H1 (cell line): ENCODE results near the gene MDFIC. TPM values are rescaled to one million over a fixed set of nuclear protein-coding genes. Genes with fewer than 3 reads are reported as not detected.

ENCODE experiments used
- CTCF ChIA-PET: fragments of 300-600 bp; sonication (Branson Sonifier 250); formaldehyde crosslinking; loops from one replicate; lab custom pipeline; 2021; ENCODE audit not compliant: partially characterized antibody; lab: Charles Lee
- POLR2A ChIA-PET: fragments of 300-600 bp; sonication (Branson Sonifier 250); formaldehyde crosslinking; loops from one replicate; lab custom pipeline; 2021; ENCODE audit warnings: inconsistent platforms; ENCODE audit not compliant: partially characterized antibody; lab: Charles Lee
- DNase-seq, 2 experiments: peaks; one replicate each; pipeline versions ENCODE4 v3.0.0 to v3.0.0-alpha.2; 2010 to 2022; ENCODE audit warnings: low spot score in 2 of 2, low read depth in 1 of 2, mixed read lengths in 1 of 2
- FAIRE-seq: peaks from 2 replicates; lab custom pipeline; 2011; peaks lifted over from hg19 to GRCh38; lab: Jason Lieb, UNC
- H2AFZ ChIP-seq: 2 replicates; pipeline ENCODE4 v1.8.1; 2012; ENCODE audit warnings: low read length, inconsistent platforms
- H2AK5ac ChIP-seq: 2 replicates; pipeline ENCODE4 v1.6.1; 2013; ENCODE audit warnings: low read depth, low read length
- H2BK120ac ChIP-seq: replicated peaks from 2 replicates; pipeline ENCODE3; 2013; ENCODE audit warnings: low read depth, low read length, inconsistent platforms
- H2BK12ac ChIP-seq: 2 replicates; pipeline ENCODE4 v1.6.1; 2013; ENCODE audit warnings: low read depth, low read length
- H2BK15ac ChIP-seq: 2 replicates; pipeline ENCODE4 v1.6.1; 2013; ENCODE audit warnings: low read length
- H2BK20ac ChIP-seq: 2 replicates; pipeline ENCODE4 v1.6.1; 2013; ENCODE audit warnings: low read length
- H2BK5ac ChIP-seq: 2 replicates; pipeline ENCODE4 v1.6.1; 2013; ENCODE audit warnings: low read depth, low read length
- H3K14ac ChIP-seq: 2 replicates; pipeline ENCODE4 v1.6.1; 2013; ENCODE audit warnings: inconsistent platforms; ENCODE audit not compliant: insufficient read length
- H3K18ac ChIP-seq: 2 replicates; pipeline ENCODE4 v1.6.1; 2013; ENCODE audit warnings: low read length; ENCODE audit errors: extremely low read depth
- H3K23ac ChIP-seq: 2 replicates; pipeline ENCODE4 v1.6.1; 2013; ENCODE audit warnings: inconsistent platforms; ENCODE audit not compliant: insufficient read length
- H3K23me2 ChIP-seq: 2 replicates; pipeline ENCODE4 v1.6.1; 2013; ENCODE audit warnings: low read depth, low read length
- H3K27ac ChIP-seq: 2 replicates; pipeline ENCODE4 v1.6.1; 2011; ENCODE audit warnings: low read depth, low read length, inconsistent platforms
- H3K27me3 ChIP-seq, 4 experiments: replicated peaks in 1 of 4; 1 replicate in 1 of 4; 2 replicates in 3 of 4; pipeline versions ENCODE4 v1.6.1 to v1.8.1; 2011 to 2013; ENCODE audit warnings: low read length in 3 of 4, mild to moderate bottlenecking in 3 of 4, inconsistent platforms in 2 of 4, mixed read lengths in 2 of 4, moderate library complexity in 1 of 4; ENCODE audit not compliant: control insufficient read depth in 3 of 4, insufficient read depth in 3 of 4; ENCODE audit errors: extremely low read depth in 1 of 4
- H3K36me3 ChIP-seq, 4 experiments: 2 replicates each; pipeline versions ENCODE4 v1.6.1 to v1.8.1; 2011 to 2013; ENCODE audit warnings: mild to moderate bottlenecking in 4 of 4, low read length in 3 of 4, moderate library complexity in 2 of 4, control low read depth in 1 of 4, inconsistent platforms in 1 of 4; ENCODE audit not compliant: insufficient read depth in 4 of 4, control insufficient read depth in 2 of 4
- H3K4ac ChIP-seq: replicated peaks from 2 replicates; pipeline ENCODE3; 2013; ENCODE audit warnings: low read length, low read depth, mixed read lengths, inconsistent platforms; ENCODE audit not compliant: insufficient read length
- H3K4me1 ChIP-seq, 4 experiments: replicated peaks in 1 of 4; 1 replicate in 1 of 4; 2 replicates in 3 of 4; pipeline versions ENCODE4 v1.6.1 to v1.8.1; 2011 to 2013; ENCODE audit warnings: low read length in 3 of 4, inconsistent platforms in 2 of 4, mixed read lengths in 1 of 4; ENCODE audit not compliant: insufficient read depth in 4 of 4, control insufficient read depth in 3 of 4
- H3K4me2 ChIP-seq, 2 experiments: 2 replicates each; pipeline versions ENCODE4 v1.6.1 to v1.8.1; 2011 to 2013; ENCODE audit warnings: low read depth in 2 of 2, low read length in 2 of 2, control low read depth in 1 of 2, inconsistent platforms in 1 of 2, mild to moderate bottlenecking in 1 of 2; ENCODE audit not compliant: insufficient read depth in 1 of 2
- H3K4me3 ChIP-seq, 4 experiments: fragments of 200-600, 300-600 bp in 1 of 4; sonication (generic), shearing (Covaris generic), sonication (Bioruptor Twin) in 1 of 4; 2 replicates each; pipeline versions ENCODE4 v1.5.1 to v1.8.1; 2011 to 2016; ENCODE audit warnings: low read length in 4 of 4, low read depth in 3 of 4, control low read depth in 2 of 4, inconsistent platforms in 2 of 4, mild to moderate bottlenecking in 2 of 4, mixed read lengths in 1 of 4, moderate library complexity in 1 of 4; ENCODE audit not compliant: insufficient read depth in 2 of 4; ENCODE audit errors: extremely low read depth in 1 of 4
- H3K56ac ChIP-seq: replicated peaks from 2 replicates; pipeline ENCODE3; 2013; ENCODE audit warnings: low read depth, mild to moderate bottlenecking, mixed read lengths, low read length, inconsistent platforms; ENCODE audit not compliant: insufficient read length
- H3K79me1 ChIP-seq: 2 replicates; pipeline ENCODE4 v1.6.1; 2013; ENCODE audit warnings: low read depth, low read length, control low read depth
- H3K79me2 ChIP-seq, 2 experiments: 2 replicates each; pipeline versions ENCODE4 v1.6.1 to v1.8.1; 2012 to 2013; ENCODE audit warnings: low read length in 2 of 2, mild to moderate bottlenecking in 2 of 2, inconsistent platforms in 1 of 2; ENCODE audit not compliant: insufficient read depth in 2 of 2, control insufficient read depth in 1 of 2
- H3K9ac ChIP-seq, 4 experiments: replicated peaks in 1 of 4; 1 replicate in 1 of 4; 2 replicates in 3 of 4; pipeline versions ENCODE4 v1.6.1 to v1.8.1; 2011 to 2013; ENCODE audit warnings: low read depth in 3 of 4, low read length in 3 of 4, control low read depth in 2 of 4, mild to moderate bottlenecking in 2 of 4, moderate library complexity in 2 of 4, inconsistent platforms in 1 of 4; ENCODE audit errors: extremely low read depth in 1 of 4
- H3K9me3 ChIP-seq, 2 experiments: 2 replicates each; pipeline versions ENCODE4 v1.6.1 to v1.8.1; 2012 to 2013; ENCODE audit warnings: mild to moderate bottlenecking in 2 of 2, moderate library complexity in 2 of 2, control low read depth in 1 of 2, inconsistent platforms in 1 of 2, low read depth in 1 of 2, low read length in 1 of 2, mixed read lengths in 1 of 2; ENCODE audit not compliant: insufficient read depth in 2 of 2
- H4K20me1 ChIP-seq, 2 experiments: replicated peaks in 1 of 2; 2 replicates each; pipeline versions ENCODE3 to v1.8.1; 2011 to 2013; ENCODE audit warnings: inconsistent platforms in 2 of 2, low read length in 2 of 2, mild to moderate bottlenecking in 1 of 2; ENCODE audit not compliant: insufficient read depth in 2 of 2, control insufficient read depth in 1 of 2
- H4K5ac ChIP-seq: 2 replicates; pipeline ENCODE4 v1.6.1; 2013; ENCODE audit warnings: low read length, low read depth, mixed read lengths, inconsistent platforms; ENCODE audit not compliant: insufficient read length
- H4K8ac ChIP-seq: 2 replicates; pipeline ENCODE4 v1.8.0; 2013; ENCODE audit warnings: mild to moderate bottlenecking, moderate library complexity, low read length, inconsistent platforms; ENCODE audit not compliant: insufficient read depth; ENCODE audit errors: extremely low read depth
- H4K91ac ChIP-seq: replicated peaks from 2 replicates; pipeline ENCODE3; 2013; ENCODE audit warnings: low read length, mixed read lengths, inconsistent platforms; ENCODE audit not compliant: insufficient read length
- CHD2 ChIP-seq: IDR thresholded peaks from 2 replicates; pipeline ENCODE4 v1.6.1; 2012; ENCODE audit warnings: low read length, improper control_type of control experiment
- EP300 ChIP-seq, 2 experiments: IDR thresholded peaks; 1 replicate in 1 of 2; 2 replicates in 1 of 2; pipeline ENCODE4 v1.6.1; 2011 to 2012; ENCODE audit warnings: low read depth in 2 of 2, low read length in 2 of 2, mild to moderate bottlenecking in 2 of 2, borderline replicate concordance in 1 of 2, inconsistent platforms in 1 of 2, moderate library complexity in 1 of 2
- FOSL1 ChIP-seq: IDR thresholded peaks from 2 replicates; pipeline ENCODE4 v1.6.1; 2011; ENCODE audit warnings: mild to moderate bottlenecking, low read depth, low read length, moderate library complexity; ENCODE audit not compliant: insufficient read depth
- HDAC2 ChIP-seq, 2 experiments: fragments of 300-600 bp in 1 of 2; sonication (generic) in 1 of 2; IDR thresholded peaks; 2 replicates each; pipeline ENCODE4 v1.6.1; 2011 to 2012; ENCODE audit warnings: low read depth in 2 of 2, low read length in 2 of 2, mild to moderate bottlenecking in 2 of 2, moderate library complexity in 2 of 2, borderline replicate concordance in 1 of 2, inconsistent platforms in 1 of 2
- HDAC6 ChIP-seq: IDR thresholded peaks from one replicate; pipeline ENCODE4 v1.7.1; 2012; ENCODE audit warnings: low read depth, mild to moderate bottlenecking, inconsistent platforms, low read length, moderate library complexity
- KDM1A ChIP-seq: fragments of 200-600, 300-600 bp; sonication (generic); IDR thresholded peaks from 2 replicates; pipeline ENCODE4 v1.7.1; 2016; ENCODE audit warnings: mild to moderate bottlenecking, low read length, borderline replicate concordance
- KDM4A ChIP-seq: IDR thresholded peaks from one replicate; pipeline ENCODE4 v1.7.1; 2012; ENCODE audit warnings: low read depth, mild to moderate bottlenecking, moderate library complexity, low read length, inconsistent platforms; ENCODE audit not compliant: severe bottlenecking
- POLR2AphosphoS5 ChIP-seq: IDR thresholded peaks from 2 replicates; pipeline ENCODE4 v1.6.1; 2011; ENCODE audit warnings: low read depth, low read length
- RXRA ChIP-seq: IDR thresholded peaks from 2 replicates; pipeline ENCODE4 v1.6.1; 2011; ENCODE audit warnings: low read depth, mild to moderate bottlenecking, low read length, moderate library complexity; ENCODE audit not compliant: insufficient read depth
- YY1 ChIP-seq: IDR thresholded peaks from 2 replicates; pipeline ENCODE4 v1.6.1; 2011; ENCODE audit warnings: low read depth, mild to moderate bottlenecking, low read length
- WGBS, 2 experiments: shearing (Covaris generic) in 1 of 2; methylation state at CpG; one replicate each; pipeline versions ENCODE4 v1.1.6 to v1.1.7; 2013 to 2015; ENCODE audit warnings: low lambda C conversion rate in 2 of 2, mixed read lengths in 2 of 2, inconsistent platforms in 1 of 2, low coverage in 1 of 2, missing lambda C conversion rate in 1 of 2; ENCODE audit not compliant: insufficient replicate concordance in 2 of 2, insufficient coverage in 1 of 2, insufficient read length in 1 of 2; ENCODE audit errors: extremely low coverage in 1 of 2, missing lambda C conversion rate in 1 of 2; 5-methylcytosine and 5-hydroxymethylcytosine counted together
- polyA plus RNA-seq, 7 experiments: library from polyadenylated mRNA; depleted of rRNA in 3 of 7; stranded (reverse) in 5 of 7; unstranded in 2 of 7; fragments of >200 nt in 5 of 7; fragments of 200-250 nt in 2 of 7; gene quantifications; 1 replicate in 5 of 7; 2 replicates in 1 of 7; 4 replicates in 1 of 7; pipeline versions ENCODE4 v1.2.1 to v1.2.3, GENCODE V29; 2011 to 2013; ENCODE audit warnings: missing spikeins in 2 of 7, mixed read lengths in 2 of 7
- total RNA-seq: library from RNA; stranded (reverse); fragmentation: NEBNext Ultra II Directional; extraction: Animal tissue kit (Norgen Biotek cat#: 25700); gene quantifications from 2 replicates; pipeline ENCODE4 v1.2.1, GENCODE V29; 2021
- TF ChIP-seq, protein P1 (sequence below): IDR thresholded peaks from 2 replicates; pipeline ENCODE4 v1.6.1; 2011; ENCODE audit warnings: low read length, improper control_type of control experiment

The MDFIC gene
- total and polyA plus RNA-seq, 2 of the 8 experiments (the other 6 are each of a cell fraction or from before 2014, with no cell fraction given) = 2.3 to 11.4 TPM

DNA sequence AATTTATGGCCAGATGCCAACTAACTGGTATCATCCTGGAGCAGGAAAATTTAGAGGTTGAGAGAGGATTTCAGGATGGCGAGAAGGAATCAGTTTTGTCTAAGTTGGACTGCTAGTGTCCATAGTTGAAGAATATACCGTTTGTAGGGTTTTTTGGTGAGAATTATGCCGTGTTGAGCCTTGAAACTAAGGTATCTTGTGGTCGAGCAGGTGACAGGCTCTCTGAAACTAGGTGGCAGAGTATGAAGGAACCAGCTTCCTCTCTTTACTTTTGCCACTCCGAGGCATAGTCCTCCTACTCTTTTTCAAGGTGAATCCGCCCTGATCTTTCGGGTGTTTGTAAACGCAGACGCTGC, 9.7 kb downstream of the MDFIC start:
- peak overlapping the region; percentile 5 for H2BK120ac ChIP-seq
- H3K9me3 ChIP-seq = no peaks in the 10 kb centered on the region
- H3K56ac ChIP-seq = no peak overlapping the region
- no peak overlapping the region for H3K4me2 ChIP-seq
- no peak overlapping the region for H2AFZ ChIP-seq
- H3K4ac ChIP-seq = no peak overlapping the region
- H2BK20ac ChIP-seq = 0 out of 2 replicates have a peak overlapping the region, but pooled peaks have one; percentile 50
- H3K23ac ChIP-seq = no peak overlapping the region
- no peaks in the 10 kb centered on the region for H4K20me1 ChIP-seq
- no peak overlapping the region for H4K8ac ChIP-seq
- no peak overlapping the region for H4K91ac ChIP-seq
- no peak overlapping the region for H2AK5ac ChIP-seq
- H3K23me2 ChIP-seq = no peaks in the 10 kb centered on the region
- H2BK15ac ChIP-seq = no peak overlapping the region
- no peak overlapping the region for H2BK5ac ChIP-seq
- H3K27me3 ChIP-seq = no peaks in the 10 kb centered on the region
- H4K5ac ChIP-seq = no peak overlapping the region
- ChIA-PET POLR2A (no interaction called here), CTCF (interaction anchor here (1.0 to 1.2 kb wide), 3 partner anchors 8 to 809 kb away, joined by 3 to 4 read pairs (median 3); no protein-coding TSS in a partner anchor)
- H3K27ac ChIP-seq = no peak overlapping the region
- H3K36me3 ChIP-seq = no peaks in the 10 kb centered on the region
- H3K79me2 ChIP-seq = no peaks in the 10 kb centered on the region; a peak in 1 of 4 replicates
- H3K79me1 ChIP-seq = no peaks in the 10 kb centered on the region
- H2BK12ac ChIP-seq = no peak overlapping the region
- no peak overlapping the region for H3K4me3 ChIP-seq
- TF ChIP-seq YY1 (no peak), POLR2AphosphoS5 (no peak), HDAC2 (IDR thresholded peaks at IDR 0.05; ENCODE audit: borderline replicate concordance in 1 of 2, low read depth in 2 of 2, low read length in 2 of 2) (no peak), KDM1A (no peak), RXRA (no peak), HDAC6 (no peak), CHD2 (no peak), FOSL1 (no peak), KDM4A (no peak), EP300 (IDR thresholded peaks at IDR 0.05; ENCODE audit: borderline replicate concordance in 1 of 2, low read depth in 2 of 2, low read length in 2 of 2) (no peak)
- TF ChIP-seq, protein P1, sequence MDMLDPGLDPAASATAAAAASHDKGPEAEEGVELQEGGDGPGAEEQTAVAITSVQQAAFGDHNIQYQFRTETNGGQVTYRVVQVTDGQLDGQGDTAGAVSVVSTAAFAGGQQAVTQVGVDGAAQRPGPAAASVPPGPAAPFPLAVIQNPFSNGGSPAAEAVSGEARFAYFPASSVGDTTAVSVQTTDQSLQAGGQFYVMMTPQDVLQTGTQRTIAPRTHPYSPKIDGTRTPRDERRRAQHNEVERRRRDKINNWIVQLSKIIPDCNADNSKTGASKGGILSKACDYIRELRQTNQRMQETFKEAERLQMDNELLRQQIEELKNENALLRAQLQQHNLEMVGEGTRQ = no peak
- TF ChIP-seq, all 59 proteins: peak for 0
- WGBS, 2 experiments = 80% methylated on average over 9 of the region's 9 CpGs; no CpG with 5 or more reads in 1 of the 2 experiments
- no peak overlapping the region for H3K18ac ChIP-seq
- H3K4me1 ChIP-seq = peaks cover 0 to 4% (median 3%) of the 10 kb centered on the region in 4 experiments; a peak in 4 of 7 replicates
- H3K14ac ChIP-seq = no peak overlapping the region
- DNase-seq (no peak), FAIRE-seq (no peak)
- H3K9ac ChIP-seq = no peak overlapping the region
